Activated CD4-positive, alpha-beta T cell treated with anti-CD3 and anti-CD28 coated beads, Interleukin-2, Interleukin-4, amounts not matched to agents 100 ng/mL and 50 ng/mL, durations not matched to agents 16 hours and 8 hours (primary cell): Measurements from ENCODE around the gene GEMIN7.
A peak's percentile ranks its signal among the peaks of the same experiment; 100 is the strongest.

Experiments used
- DNase-seq: peaks from one replicate; pipeline ENCODE4 v3.0.0-alpha.2; 2020; ENCODE audit warnings: low spot score

The GEMIN7 gene

GRCh38 chr19:45079063-45079910 is at the start of gene GEMIN7:
Gene GEMIN7 (plus strand): TSS chr19:45079260. CDS start chr19:45090115, 10,855 bp downstream.
- DNase-seq = peak; percentile 84

GRCh38 chr19:45030825-45031224 is 48.2 kb upstream of the GEMIN7 start:
- DNase-seq = no peak

GRCh38 chr19:45032421-45032820 is 46.6 kb upstream of the GEMIN7 start:
- DNase-seq = no peak

- no peak for DNase-seq
These were observed 43.3 kb upstream of the GEMIN7 start for GRCh38 chr19:45035755-45036154.

- no peak for DNase-seq
These were observed 41.5 kb upstream of the GEMIN7 start for GRCh38 chr19:45037393-45038169.

GRCh38 chr19:45038931-45039893 is 39.8 kb upstream of the GEMIN7 start, which contains the start of gene CLASRP:
Gene CLASRP (plus strand): TSS chr19:45039045. CDS start chr19:45040213, 1,168 bp downstream.
- DNase-seq = peak; percentile 90

- DNase-seq = no peak
These were observed 38.8 kb upstream of the GEMIN7 start for GRCh38 chr19:45040059-45040771.

GRCh38 chr19:45041125-45041524 is 37.9 kb upstream of the GEMIN7 start:
- DNase-seq = no peak

GRCh38 chr19:45045671-45046353 is 33.2 kb upstream of the GEMIN7 start:
- DNase-seq = no peak

GRCh38 chr19:45046355-45046754 is 32.7 kb upstream of the GEMIN7 start:
- no peak for DNase-seq

- DNase-seq = no peak
These were observed 31.8 kb upstream of the GEMIN7 start for GRCh38 chr19:45047188-45047797.

- no peak for DNase-seq
These were observed 29.9 kb upstream of the GEMIN7 start for GRCh38 chr19:45049073-45049736.

- DNase-seq = no peak
These were observed 29.0 kb upstream of the GEMIN7 start for GRCh38 chr19:45050036-45050435.

GRCh38 chr19:45051929-45052579 is 27.0 kb upstream of the GEMIN7 start:
- no peak for DNase-seq

GRCh38 chr19:45056831-45057230 is 22.2 kb upstream of the GEMIN7 start:
- DNase-seq = no peak

GRCh38 chr19:45057444-45057843 is 21.6 kb upstream of the GEMIN7 start:
- DNase-seq = no peak

GRCh38 chr19:45058622-45059159 is 20.4 kb upstream of the GEMIN7 start:
- no peak for DNase-seq

GRCh38 chr19:45059258-45059965 is 19.6 kb upstream of the GEMIN7 start:
- peak; percentile 84 for DNase-seq
